Measurements from ENCODE around the gene LSM2. TPM values are rescaled to one million over a fixed set of nuclear protein-coding genes. Genes with fewer than 3 reads are reported as not detected.
A peak's percentile ranks its signal among the peaks of the same experiment; 100 is the strongest.

The LSM2 gene
- total and polyA plus RNA-seq, 9 of the 15 experiments (the other 6 are each of a cell fraction or from before 2014, with no cell fraction given): 154 to 407 (median 223) TPM

DNA sequence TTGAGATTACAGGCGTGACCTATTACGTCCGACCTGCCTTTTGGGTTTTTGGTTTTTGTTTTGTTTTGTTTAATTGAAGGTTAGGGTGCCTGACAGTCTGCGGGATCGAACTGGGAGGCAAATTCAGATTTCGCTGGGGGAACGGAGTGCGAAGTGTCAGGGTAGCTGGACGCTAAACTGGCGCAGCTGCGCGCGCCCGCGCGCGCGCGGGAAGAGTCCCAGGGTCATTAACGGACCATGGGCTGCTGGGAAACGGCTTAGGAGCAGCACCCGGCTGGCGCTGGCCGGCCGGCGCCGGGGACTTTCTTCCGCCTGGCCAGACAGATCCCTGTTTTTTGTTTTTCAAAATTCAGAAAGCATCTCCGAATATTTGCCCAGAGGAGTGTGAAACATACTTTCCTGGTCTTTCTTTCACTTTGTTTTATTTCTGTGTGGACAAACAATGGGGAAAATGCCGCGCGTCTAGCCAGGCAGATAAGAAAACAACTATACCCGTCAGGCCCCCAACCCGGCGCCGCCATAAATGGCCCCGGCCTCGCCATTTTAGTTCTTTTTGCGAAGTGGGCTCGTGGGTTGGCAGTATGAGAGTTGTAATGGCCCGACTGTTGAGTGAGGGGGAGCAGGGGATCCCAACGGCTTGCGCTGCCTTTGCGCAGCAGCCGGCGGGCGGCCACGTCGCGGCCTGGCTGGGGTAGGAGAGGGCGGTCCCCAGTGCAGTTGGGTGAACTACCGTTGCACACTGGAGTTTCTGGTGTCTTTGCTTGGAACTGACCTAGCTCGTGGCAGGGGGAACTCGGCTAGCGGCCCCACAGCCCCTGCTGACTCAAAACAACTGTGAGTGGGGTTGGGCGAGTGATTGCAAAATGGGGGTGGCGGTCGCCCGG, 27.8 kb upstream of the LSM2 start (continued):
- TF ChIP-seq, protein P1, sequence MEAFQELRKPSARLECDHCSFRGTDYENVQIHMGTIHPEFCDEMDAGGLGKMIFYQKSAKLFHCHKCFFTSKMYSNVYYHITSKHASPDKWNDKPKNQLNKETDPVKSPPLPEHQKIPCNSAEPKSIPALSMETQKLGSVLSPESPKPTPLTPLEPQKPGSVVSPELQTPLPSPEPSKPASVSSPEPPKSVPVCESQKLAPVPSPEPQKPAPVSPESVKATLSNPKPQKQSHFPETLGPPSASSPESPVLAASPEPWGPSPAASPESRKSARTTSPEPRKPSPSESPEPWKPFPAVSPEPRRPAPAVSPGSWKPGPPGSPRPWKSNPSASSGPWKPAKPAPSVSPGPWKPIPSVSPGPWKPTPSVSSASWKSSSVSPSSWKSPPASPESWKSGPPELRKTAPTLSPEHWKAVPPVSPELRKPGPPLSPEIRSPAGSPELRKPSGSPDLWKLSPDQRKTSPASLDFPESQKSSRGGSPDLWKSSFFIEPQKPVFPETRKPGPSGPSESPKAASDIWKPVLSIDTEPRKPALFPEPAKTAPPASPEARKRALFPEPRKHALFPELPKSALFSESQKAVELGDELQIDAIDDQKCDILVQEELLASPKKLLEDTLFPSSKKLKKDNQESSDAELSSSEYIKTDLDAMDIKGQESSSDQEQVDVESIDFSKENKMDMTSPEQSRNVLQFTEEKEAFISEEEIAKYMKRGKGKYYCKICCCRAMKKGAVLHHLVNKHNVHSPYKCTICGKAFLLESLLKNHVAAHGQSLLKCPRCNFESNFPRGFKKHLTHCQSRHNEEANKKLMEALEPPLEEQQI (IDR thresholded peaks at IDR 0.05): no peak
- no peak for TF ChIP-seq ZNF778 (CRISPR knock-in tag; IDR thresholded peaks at IDR 0.05)
- TF ChIP-seq, protein P2, sequence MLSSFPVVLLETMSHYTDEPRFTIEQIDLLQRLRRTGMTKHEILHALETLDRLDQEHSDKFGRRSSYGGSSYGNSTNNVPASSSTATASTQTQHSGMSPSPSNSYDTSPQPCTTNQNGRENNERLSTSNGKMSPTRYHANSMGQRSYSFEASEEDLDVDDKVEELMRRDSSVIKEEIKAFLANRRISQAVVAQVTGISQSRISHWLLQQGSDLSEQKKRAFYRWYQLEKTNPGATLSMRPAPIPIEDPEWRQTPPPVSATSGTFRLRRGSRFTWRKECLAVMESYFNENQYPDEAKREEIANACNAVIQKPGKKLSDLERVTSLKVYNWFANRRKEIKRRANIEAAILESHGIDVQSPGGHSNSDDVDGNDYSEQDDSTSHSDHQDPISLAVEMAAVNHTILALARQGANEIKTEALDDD (IDR thresholded peaks at IDR 0.05): no peak
- TF ChIP-seq, protein P3, sequence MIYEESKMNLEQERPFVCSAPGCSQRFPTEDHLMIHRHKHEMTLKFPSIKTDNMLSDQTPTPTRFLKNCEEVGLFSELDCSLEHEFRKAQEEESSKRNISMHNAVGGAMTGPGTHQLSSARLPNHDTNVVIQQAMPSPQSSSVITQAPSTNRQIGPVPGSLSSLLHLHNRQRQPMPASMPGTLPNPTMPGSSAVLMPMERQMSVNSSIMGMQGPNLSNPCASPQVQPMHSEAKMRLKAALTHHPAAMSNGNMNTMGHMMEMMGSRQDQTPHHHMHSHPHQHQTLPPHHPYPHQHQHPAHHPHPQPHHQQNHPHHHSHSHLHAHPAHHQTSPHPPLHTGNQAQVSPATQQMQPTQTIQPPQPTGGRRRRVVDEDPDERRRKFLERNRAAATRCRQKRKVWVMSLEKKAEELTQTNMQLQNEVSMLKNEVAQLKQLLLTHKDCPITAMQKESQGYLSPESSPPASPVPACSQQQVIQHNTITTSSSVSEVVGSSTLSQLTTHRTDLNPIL (CRISPR knock-in tag; IDR thresholded peaks at IDR 0.05): peak; percentile 55; the same call in 1 of the 2 replicates
- TF ChIP-seq, protein P4, sequence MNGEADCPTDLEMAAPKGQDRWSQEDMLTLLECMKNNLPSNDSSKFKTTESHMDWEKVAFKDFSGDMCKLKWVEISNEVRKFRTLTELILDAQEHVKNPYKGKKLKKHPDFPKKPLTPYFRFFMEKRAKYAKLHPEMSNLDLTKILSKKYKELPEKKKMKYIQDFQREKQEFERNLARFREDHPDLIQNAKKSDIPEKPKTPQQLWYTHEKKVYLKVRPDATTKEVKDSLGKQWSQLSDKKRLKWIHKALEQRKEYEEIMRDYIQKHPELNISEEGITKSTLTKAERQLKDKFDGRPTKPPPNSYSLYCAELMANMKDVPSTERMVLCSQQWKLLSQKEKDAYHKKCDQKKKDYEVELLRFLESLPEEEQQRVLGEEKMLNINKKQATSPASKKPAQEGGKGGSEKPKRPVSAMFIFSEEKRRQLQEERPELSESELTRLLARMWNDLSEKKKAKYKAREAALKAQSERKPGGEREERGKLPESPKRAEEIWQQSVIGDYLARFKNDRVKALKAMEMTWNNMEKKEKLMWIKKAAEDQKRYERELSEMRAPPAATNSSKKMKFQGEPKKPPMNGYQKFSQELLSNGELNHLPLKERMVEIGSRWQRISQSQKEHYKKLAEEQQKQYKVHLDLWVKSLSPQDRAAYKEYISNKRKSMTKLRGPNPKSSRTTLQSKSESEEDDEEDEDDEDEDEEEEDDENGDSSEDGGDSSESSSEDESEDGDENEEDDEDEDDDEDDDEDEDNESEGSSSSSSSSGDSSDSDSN (IDR thresholded peaks at IDR 0.05; ENCODE audit: borderline replicate concordance in 1 of 2, low read depth in 2 of 2, low read length in 2 of 2): no peak
- no peak for TF ChIP-seq BRCA1 (IDR thresholded peaks at IDR 0.05)
- TF ChIP-seq BRCA1 (CRISPR knock-in tag; IDR thresholded peaks at IDR 0.05): no peak
- TF ChIP-seq NR2F6 (CRISPR knock-in tag; IDR thresholded peaks at IDR 0.05): peak; percentile 92
- peak; percentile 81 for TF ChIP-seq SIRT6 (IDR thresholded peaks at IDR 0.05; ENCODE audit: low read depth, low read length)
- TF ChIP-seq RAD51 (IDR thresholded peaks at IDR 0.05; ENCODE audit: borderline replicate concordance, low read depth): 0 out of 2 replicates have a peak, but pooled peaks have one; percentile 12
- TF ChIP-seq, protein P5, sequence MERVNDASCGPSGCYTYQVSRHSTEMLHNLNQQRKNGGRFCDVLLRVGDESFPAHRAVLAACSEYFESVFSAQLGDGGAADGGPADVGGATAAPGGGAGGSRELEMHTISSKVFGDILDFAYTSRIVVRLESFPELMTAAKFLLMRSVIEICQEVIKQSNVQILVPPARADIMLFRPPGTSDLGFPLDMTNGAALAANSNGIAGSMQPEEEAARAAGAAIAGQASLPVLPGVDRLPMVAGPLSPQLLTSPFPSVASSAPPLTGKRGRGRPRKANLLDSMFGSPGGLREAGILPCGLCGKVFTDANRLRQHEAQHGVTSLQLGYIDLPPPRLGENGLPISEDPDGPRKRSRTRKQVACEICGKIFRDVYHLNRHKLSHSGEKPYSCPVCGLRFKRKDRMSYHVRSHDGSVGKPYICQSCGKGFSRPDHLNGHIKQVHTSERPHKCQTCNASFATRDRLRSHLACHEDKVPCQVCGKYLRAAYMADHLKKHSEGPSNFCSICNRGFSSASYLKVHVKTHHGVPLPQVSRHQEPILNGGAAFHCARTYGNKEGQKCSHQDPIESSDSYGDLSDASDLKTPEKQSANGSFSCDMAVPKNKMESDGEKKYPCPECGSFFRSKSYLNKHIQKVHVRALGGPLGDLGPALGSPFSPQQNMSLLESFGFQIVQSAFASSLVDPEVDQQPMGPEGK (CRISPR knock-in tag; IDR thresholded peaks at IDR 0.05; ENCODE audit: borderline replicate concordance): no peak; the same call in none of the 2 replicates
- TF ChIP-seq, protein P6, sequence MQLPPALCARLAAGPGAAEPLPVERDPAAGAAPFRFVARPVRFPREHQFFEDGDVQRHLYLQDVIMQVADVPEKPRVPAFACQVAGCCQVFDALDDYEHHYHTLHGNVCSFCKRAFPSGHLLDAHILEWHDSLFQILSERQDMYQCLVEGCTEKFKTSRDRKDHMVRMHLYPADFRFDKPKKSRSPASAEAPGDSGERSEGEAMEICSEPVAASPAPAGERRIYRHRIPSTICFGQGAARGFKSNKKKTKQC (CRISPR knock-in tag; IDR thresholded peaks at IDR 0.05): peak; percentile 97
- TF ChIP-seq ZNF445 (CRISPR knock-in tag; IDR thresholded peaks at IDR 0.05; ENCODE audit: low read depth): peak; percentile 26; the same call in 1 of the 2 replicates
- peak; percentile 100 for TF ChIP-seq POLR2A (conservative IDR thresholded peaks at IDR 0.05)
